Esophagus squamous epithelium (tissue), 4 donors: ENCODE data around the gene MXRA8.

ENCODE experiments used
- CTCF ChIP-seq, 6 experiments: fragments of 450-650 bp in 4 of 6; fragments of 200-600 bp in 2 of 6; sonication (generic) in 2 of 6; IDR thresholded peaks; one replicate each; pipeline ENCODE4 v1.5.1; 2016 to 2019; ENCODE audit warnings: antibody characterized with exemption in 6 of 6, mild to moderate bottlenecking in 4 of 6, moderate library complexity in 4 of 6
- POLR2A ChIP-seq, 4 donors: fragments of 450-650 bp; IDR thresholded peaks; one replicate each; pipeline ENCODE4 v1.6.1; 2017; ENCODE audit warnings: antibody characterized with exemption in 4 of 4, mild to moderate bottlenecking in 4 of 4, moderate library complexity in 3 of 4

- no peak for TF ChIP-seq CTCF (IDR thresholded peaks at IDR 0.05)
- no peak for TF ChIP-seq POLR2A (IDR thresholded peaks at IDR 0.05)
These were observed 47.9 kb upstream of the MXRA8 start for GRCh38 chr1:1406101-1406820.
